ENCODE data around the gene SMAP1.

SMAP1 gene

DNA sequence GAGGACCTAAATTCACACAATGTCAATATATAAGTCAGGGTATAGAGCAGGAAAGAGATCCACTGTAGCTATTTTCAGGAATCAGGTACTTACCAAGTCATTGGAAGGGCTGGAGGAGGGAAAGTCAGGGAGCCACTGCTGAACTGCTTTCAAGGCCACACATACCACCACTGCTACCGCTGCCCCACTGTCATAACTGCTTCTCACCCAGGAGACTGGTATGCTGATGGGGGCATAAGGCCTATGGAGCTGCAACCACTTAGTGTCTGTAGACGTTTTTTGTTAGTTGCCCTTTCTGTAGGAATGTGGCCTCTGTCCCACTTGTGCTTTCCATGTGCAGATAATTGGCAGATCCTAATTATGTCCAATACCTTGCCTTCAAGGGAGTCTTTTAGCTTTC is 5.4 kb downstream of the SMAP1 start:
- in situ Hi-C loops (cut with MboI; ENCODE audit: low pct_unique_long_range_greater_than_20kb, low sequenced_read_pairs, unreplicated experiment), result loop anchor here (10.0 kb wide), 1 partner anchor 148 kb away; no protein-coding TSS in a partner anchor
- TF ChIP-seq, protein P1, sequence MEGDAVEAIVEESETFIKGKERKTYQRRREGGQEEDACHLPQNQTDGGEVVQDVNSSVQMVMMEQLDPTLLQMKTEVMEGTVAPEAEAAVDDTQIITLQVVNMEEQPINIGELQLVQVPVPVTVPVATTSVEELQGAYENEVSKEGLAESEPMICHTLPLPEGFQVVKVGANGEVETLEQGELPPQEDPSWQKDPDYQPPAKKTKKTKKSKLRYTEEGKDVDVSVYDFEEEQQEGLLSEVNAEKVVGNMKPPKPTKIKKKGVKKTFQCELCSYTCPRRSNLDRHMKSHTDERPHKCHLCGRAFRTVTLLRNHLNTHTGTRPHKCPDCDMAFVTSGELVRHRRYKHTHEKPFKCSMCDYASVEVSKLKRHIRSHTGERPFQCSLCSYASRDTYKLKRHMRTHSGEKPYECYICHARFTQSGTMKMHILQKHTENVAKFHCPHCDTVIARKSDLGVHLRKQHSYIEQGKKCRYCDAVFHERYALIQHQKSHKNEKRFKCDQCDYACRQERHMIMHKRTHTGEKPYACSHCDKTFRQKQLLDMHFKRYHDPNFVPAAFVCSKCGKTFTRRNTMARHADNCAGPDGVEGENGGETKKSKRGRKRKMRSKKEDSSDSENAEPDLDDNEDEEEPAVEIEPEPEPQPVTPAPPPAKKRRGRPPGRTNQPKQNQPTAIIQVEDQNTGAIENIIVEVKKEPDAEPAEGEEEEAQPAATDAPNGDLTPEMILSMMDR (IDR thresholded peaks at IDR 0.05; ENCODE audit: extremely low read depth, insufficient read depth, missing control alignments), result no peak

DNA sequence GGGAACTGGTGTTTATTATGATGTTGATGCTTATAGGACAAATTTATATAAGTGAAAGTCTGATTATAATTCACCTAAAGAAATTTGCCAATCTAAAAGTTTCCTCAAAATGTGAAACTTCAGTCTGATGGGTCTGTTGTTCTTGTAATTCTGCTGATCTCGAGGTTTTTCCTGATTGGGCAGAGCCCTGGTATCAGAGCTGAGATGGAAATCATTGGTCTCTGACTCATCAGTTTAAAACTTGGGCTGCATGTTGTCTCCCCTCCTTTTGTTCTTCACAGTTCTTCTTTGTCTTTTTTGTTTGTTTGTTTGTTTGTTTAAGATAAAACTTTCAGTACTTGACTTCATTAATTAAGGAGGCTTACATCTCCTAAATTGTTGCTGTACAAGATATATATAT is 5.9 kb downstream of the SMAP1 start:
- TF ChIP-seq, protein P1 (IDR thresholded peaks at IDR 0.05; ENCODE audit: extremely low read depth, insufficient read depth, missing control alignments), result no peak
- in situ Hi-C loops (cut with MboI; ENCODE audit: low pct_unique_long_range_greater_than_20kb, low sequenced_read_pairs, unreplicated experiment), result loop anchor here (10.0 kb wide), 1 partner anchor 149 kb away; no protein-coding TSS in a partner anchor
- DNase-seq (ENCODE audit: low spot score), result no peak

More for the DNA sequence above, 5.4 kb downstream of the SMAP1 start:
- no peak for DNase-seq (ENCODE audit: low spot score)

DNA sequence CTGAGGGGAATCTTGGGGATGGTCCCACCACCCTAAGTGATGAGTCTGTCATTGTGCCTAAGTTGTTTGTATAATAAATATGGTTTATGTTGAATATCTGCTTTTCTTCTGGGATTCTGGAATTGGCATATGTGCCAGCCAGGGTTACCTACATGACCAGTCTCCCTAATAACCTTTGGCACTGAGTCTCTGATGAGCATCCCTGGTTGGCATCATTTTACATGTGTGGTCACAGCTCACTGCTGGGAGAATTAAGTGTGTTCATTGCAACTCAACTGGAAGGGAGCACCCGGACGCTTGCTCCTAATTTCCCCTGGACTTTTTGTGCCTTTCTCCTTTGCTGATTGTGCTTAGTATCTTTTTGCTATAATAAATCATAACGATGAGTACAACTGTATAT is 8.1 kb downstream of the SMAP1 start:
- in situ Hi-C loops (cut with MboI; ENCODE audit: low pct_unique_long_range_greater_than_20kb, low sequenced_read_pairs, unreplicated experiment), result loop anchor here (10.0 kb wide), 1 partner anchor 151 kb away; no protein-coding TSS in a partner anchor
- TF ChIP-seq, protein P1 (IDR thresholded peaks at IDR 0.05; ENCODE audit: extremely low read depth, insufficient read depth, missing control alignments), result no peak
- DNase-seq (ENCODE audit: low spot score), result no peak

DNA sequence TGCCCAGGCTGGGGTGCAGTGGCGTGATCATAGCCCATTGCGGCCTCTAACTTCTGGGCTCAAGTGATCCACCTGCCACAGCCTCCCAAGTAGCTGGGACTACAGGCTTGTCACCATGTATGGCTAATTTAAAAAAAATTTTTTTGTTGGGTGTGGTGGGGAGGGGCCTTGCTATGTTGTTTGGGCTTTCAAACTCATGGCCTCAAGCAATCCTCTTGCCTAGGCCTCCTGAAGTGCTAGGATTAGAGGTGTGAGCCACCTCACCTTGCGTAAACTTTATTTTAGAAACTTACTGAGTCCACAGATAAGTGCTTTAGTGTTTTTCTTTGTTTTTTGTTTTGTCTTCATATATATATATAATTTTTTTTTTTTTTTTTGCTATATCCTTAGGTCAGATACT is 9.1 kb downstream of the SMAP1 start:
- no peak for DNase-seq (ENCODE audit: low spot score)
- in situ Hi-C loops (cut with MboI; ENCODE audit: low pct_unique_long_range_greater_than_20kb, low sequenced_read_pairs, unreplicated experiment), result loop anchor here (10.0 kb wide), 1 partner anchor 152 kb away; no protein-coding TSS in a partner anchor
- TF ChIP-seq, protein P1 (IDR thresholded peaks at IDR 0.05; ENCODE audit: extremely low read depth, insufficient read depth, missing control alignments), result no peak

DNA sequence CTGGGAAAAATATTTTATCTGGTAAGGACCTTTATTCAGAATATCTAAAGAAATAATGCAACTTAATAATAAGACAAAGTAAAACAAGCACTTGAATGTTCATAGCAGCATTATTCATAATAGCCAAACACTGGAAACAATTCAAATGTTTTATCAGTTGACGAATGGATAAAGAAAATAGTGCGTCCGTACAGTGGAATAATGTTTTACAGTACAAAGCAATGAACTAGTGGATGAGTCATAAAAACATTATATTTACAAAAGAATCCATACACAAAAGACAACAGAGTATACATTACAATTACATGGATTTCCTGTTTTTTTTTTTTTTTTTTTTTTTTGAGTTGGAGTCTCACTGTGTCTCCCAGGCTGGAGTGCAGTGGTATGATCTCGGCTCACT is 12.7 kb downstream of the SMAP1 start:
- TF ChIP-seq, protein P1 (IDR thresholded peaks at IDR 0.05; ENCODE audit: extremely low read depth, insufficient read depth, missing control alignments), result no peak
- DNase-seq (ENCODE audit: low spot score), result no peak
- in situ Hi-C loops (cut with MboI; ENCODE audit: low pct_unique_long_range_greater_than_20kb, low sequenced_read_pairs, unreplicated experiment), result no loop called here

DNA sequence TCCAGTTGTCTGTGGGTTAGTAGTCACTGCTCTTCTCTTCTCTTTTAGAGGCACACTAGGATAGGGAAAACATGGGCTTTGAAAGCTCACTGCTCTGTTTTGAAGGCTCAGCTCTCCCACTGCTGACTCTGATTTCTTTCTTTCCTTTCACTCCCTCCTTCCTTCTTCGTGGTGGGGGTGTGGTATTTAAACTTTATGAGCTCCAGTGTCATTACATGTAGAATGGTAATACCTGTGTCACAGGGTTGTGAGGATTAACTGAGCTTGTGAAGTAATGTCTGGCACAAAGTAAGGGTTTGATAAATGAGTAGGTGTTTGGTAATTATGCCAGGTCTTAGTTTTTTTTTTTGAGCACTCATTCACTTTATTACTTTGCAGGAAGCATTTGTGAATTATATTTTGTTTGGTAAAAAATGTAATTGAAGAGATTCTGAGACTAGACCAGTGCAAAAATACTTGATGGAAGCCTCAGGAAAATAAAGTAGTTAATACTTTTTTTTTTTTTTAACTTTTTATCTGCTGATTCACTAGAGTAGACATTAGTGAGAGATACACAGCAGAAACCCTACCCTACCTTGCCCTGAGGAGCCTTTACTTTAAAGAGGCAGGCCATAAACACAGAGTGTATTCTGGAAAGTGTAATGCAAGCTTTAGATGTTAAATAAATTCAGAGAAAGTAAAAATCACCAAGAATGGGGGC is 17.3 kb downstream of the SMAP1 start:
- DNase-seq (ENCODE audit: low spot score), result no peak
- in situ Hi-C loops (cut with MboI; ENCODE audit: low pct_unique_long_range_greater_than_20kb, low sequenced_read_pairs, unreplicated experiment), result no loop called here
- TF ChIP-seq, protein P1 (IDR thresholded peaks at IDR 0.05; ENCODE audit: extremely low read depth, insufficient read depth, missing control alignments), result no peak

Data from GM13977 (cell line).